ENCODE data around the gene C10orf143. TPM values are rescaled to one million over a fixed set of nuclear protein-coding genes. Genes with fewer than 3 reads are reported as not detected.
A peak's percentile ranks its signal among the peaks of the same experiment; 100 is the strongest.

C10orf143 gene
- total RNA-seq, 1 experiment from 2014 or later: 1.6 TPM

GRCh38 chr10:130136226-130137089, 25.8 kb upstream of the C10orf143 start, which contains the start of gene GLRX3:
Gene GLRX3, plus strand, starts transcription at chr10:130136391. Its CDS starts 30 bp downstream, at chr10:130136421.
- ATAC-seq: peak; percentile 88
- ChIA-PET CTCF (interaction anchor here (1.1 to 3.3 kb wide), 3 partner anchors 9 to 268 kb away, joined by 4 to 39 read pairs (median 16); partner anchors contain the start of gene C10orf143), POLR2A (interaction anchor here (1.9 to 4.2 kb wide), 2 partner anchors 9 to 26 kb away, joined by 6 to 48 read pairs; partner anchors contain the start of gene C10orf143)
- Mint-ChIP-seq H3K27me3 (ENCODE audit: low read depth) (peaks cover 6% of the 10 kb centered on the region), H3K4me3 (peak within 1 kb of the TSS; percentile 85), H3K9me3 (no peaks in the 10 kb centered on the region), H3K4me1 (peaks cover 25% of the 10 kb centered on the region), H3K27ac (peak within 1 kb of the TSS; percentile 57; the same call in 1 of the 2 replicates), H3K36me3 (peaks cover 10% of the 10 kb centered on the region)
- DNase-seq (ENCODE audit: low spot score): peak; percentile 93
- TF ChIP-seq ELF4 (CRISPR knock-in tag; IDR thresholded peaks at IDR 0.05; ENCODE audit: low read depth) (no peak), TCF7 (CRISPR knock-in tag; IDR thresholded peaks at IDR 0.05; ENCODE audit: low read depth) (no peak), ZNF317 (CRISPR knock-in tag; IDR thresholded peaks at IDR 0.05; ENCODE audit: borderline replicate concordance, low read depth) (no peak), PRDM15 (CRISPR knock-in tag; IDR thresholded peaks at IDR 0.05) (no peak), USF2 (CRISPR knock-in tag; IDR thresholded peaks at IDR 0.05) (no peak), NR3C1 (CRISPR knock-in tag; conservative IDR thresholded peaks at IDR 0.05; ENCODE audit: low read depth) (no peak), HMGA2 (CRISPR knock-in tag; IDR thresholded peaks at IDR 0.05) (no peak), STAT6 (CRISPR knock-in tag; conservative IDR thresholded peaks at IDR 0.05; ENCODE audit: low read depth) (no peak), TEAD4 (CRISPR knock-in tag; IDR thresholded peaks at IDR 0.05) (no peak), ZNF219 (CRISPR knock-in tag; IDR thresholded peaks at IDR 0.05; ENCODE audit: borderline replicate concordance) (peak; percentile 60; the same call in 1 of the 2 replicates), ETV6 (CRISPR knock-in tag; IDR thresholded peaks at IDR 0.05) (0 out of 2 replicates have a peak, but pooled peaks have one; percentile 39), E2F4 (CRISPR knock-in tag; IDR thresholded peaks at IDR 0.05; ENCODE audit: borderline replicate concordance, low read depth) (no peak), IRF2 (CRISPR knock-in tag; IDR thresholded peaks at IDR 0.05; ENCODE audit: borderline replicate concordance, low read depth) (no peak), ZBTB43 (CRISPR knock-in tag; IDR thresholded peaks at IDR 0.05) (0 out of 2 replicates have a peak, but pooled peaks have one; percentile 43), TEAD1 (CRISPR knock-in tag; IDR thresholded peaks at IDR 0.05) (peak; percentile 55; the same call in 1 of the 2 replicates), NFATC4 (CRISPR knock-in tag; IDR thresholded peaks at IDR 0.05) (no peak), IRF1 (CRISPR knock-in tag; IDR thresholded peaks at IDR 0.05) (no peak), SOX15 (CRISPR knock-in tag; IDR thresholded peaks at IDR 0.05) (no peak), GRHL2 (CRISPR knock-in tag; IDR thresholded peaks at IDR 0.05; ENCODE audit: insufficient replicate concordance, severe bottlenecking) (no peak), KAT7 (CRISPR knock-in tag; IDR thresholded peaks at IDR 0.05; ENCODE audit: borderline replicate concordance) (0 out of 2 replicates have a peak, but pooled peaks have one; percentile 65), MXD4 (CRISPR knock-in tag; IDR thresholded peaks at IDR 0.05; ENCODE audit: borderline replicate concordance) (no peak), MAX (CRISPR knock-in tag; IDR thresholded peaks at IDR 0.05) (peak; percentile 74; the same call in 1 of the 2 replicates), ZNF263 (CRISPR knock-in tag; IDR thresholded peaks at IDR 0.05; ENCODE audit: low read depth) (no peak), ZNF232 (CRISPR knock-in tag; IDR thresholded peaks at IDR 0.05) (0 out of 2 replicates have a peak, but pooled peaks have one; percentile 57), ZMAT4 (CRISPR knock-in tag; IDR thresholded peaks at IDR 0.05) (no peak)

Data from WTC11 (cell line).